ENCODE data around the gene CD151.
A peak's percentile ranks its signal among the peaks of the same experiment; 100 is the strongest.

DNA sequence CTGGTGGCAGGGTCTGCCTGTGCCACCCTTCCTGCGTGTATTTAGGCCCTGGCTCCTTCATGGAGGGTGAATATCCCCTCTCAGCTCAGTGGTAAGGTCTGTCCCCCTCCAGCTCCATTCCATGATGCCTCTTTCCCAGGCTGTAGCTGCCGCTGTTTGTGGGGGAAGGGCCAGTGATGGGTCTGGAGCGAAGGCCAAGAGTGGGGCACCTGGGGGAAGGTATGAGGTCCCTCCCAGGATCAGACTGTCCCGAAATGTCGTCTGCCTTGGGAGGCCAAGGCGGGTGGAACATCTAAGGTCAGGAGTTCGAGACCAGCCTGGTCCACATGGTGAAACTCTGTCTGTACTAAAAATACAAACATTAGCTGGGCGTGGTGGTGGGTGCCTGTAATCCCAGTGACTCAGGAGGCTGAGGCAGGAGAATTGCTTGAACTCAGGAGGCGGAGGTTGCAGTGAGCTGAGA, 1.1 kb downstream of the CD151 start:
- peak in 1 of 4 donors; percentile 7 for TF ChIP-seq POLR2A (IDR thresholded peaks at IDR 0.05)
- TF ChIP-seq, protein P1, sequence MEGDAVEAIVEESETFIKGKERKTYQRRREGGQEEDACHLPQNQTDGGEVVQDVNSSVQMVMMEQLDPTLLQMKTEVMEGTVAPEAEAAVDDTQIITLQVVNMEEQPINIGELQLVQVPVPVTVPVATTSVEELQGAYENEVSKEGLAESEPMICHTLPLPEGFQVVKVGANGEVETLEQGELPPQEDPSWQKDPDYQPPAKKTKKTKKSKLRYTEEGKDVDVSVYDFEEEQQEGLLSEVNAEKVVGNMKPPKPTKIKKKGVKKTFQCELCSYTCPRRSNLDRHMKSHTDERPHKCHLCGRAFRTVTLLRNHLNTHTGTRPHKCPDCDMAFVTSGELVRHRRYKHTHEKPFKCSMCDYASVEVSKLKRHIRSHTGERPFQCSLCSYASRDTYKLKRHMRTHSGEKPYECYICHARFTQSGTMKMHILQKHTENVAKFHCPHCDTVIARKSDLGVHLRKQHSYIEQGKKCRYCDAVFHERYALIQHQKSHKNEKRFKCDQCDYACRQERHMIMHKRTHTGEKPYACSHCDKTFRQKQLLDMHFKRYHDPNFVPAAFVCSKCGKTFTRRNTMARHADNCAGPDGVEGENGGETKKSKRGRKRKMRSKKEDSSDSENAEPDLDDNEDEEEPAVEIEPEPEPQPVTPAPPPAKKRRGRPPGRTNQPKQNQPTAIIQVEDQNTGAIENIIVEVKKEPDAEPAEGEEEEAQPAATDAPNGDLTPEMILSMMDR (IDR thresholded peaks at IDR 0.05) = no peak

Data from esophagus squamous epithelium (tissue), 4 donors.